GM12878 (cell line): ENCODE measurements around the gene ACSF3. TPM values are rescaled to one million over a fixed set of nuclear protein-coding genes. Genes with fewer than 3 reads are reported as not detected.

ENCODE experiments used
- ATAC-seq: fragments of 200-7000 bp; cut with Tn5 transposase; 3 replicates; pipeline ENCODE4 v1.9.1; 2020; ENCODE audit warnings: mild to moderate bottlenecking, moderate library complexity
- BruUV-seq: library from RNA; stranded (reverse); fragments of 400-500 nt; replicated peaks from 2 replicates; lab custom pipeline; 2021; lab: Mats Ljungman, UMichigan
- CTCF ChIA-PET: fragments of 300-600 bp; sonication (Branson Sonifier 250); formaldehyde crosslinking; extraction: SDS; loops from one replicate; lab custom pipeline; 2021; ENCODE audit warnings: inconsistent platforms; lab: Yijun Ruan, JAX
- POLR2A ChIA-PET: fragments of 350-600 bp; formaldehyde crosslinking; extraction: SDS; loops from one replicate; lab custom pipeline; 2021; ENCODE audit warnings: inconsistent platforms; lab: Charles Lee
- RAD21 ChIA-PET: fragments of 300-600 bp; sonication (Branson Sonifier 250); formaldehyde crosslinking; loops from one replicate; lab custom pipeline; 2023; ENCODE audit warnings: antibody characterized with exemption; ENCODE audit not compliant: unreplicated experiment; lab: Charles Lee
- SMC1A ChIA-PET: fragments of 300-600 bp; sonication (Branson Sonifier 250); formaldehyde crosslinking; loops from one replicate; lab custom pipeline; 2023; ENCODE audit not compliant: unreplicated experiment, uncharacterized antibody; lab: Charles Lee
- DNase-seq: peaks from one replicate; pipeline ENCODE4 v3.0.0-alpha.2; 2011; ENCODE audit warnings: low read depth, low spot score
- FAIRE-seq: peaks from 3 replicates; lab custom pipeline; 2011; peaks lifted over from hg19 to GRCh38; lab: Jason Lieb, UNC
- H2AFZ ChIP-seq: 2 replicates; pipeline ENCODE4 v1.6.0; 2011; ENCODE audit warnings: low read depth, low read length, control low read depth; ENCODE audit not compliant: control insufficient read depth
- H3K27ac ChIP-seq: 2 replicates; pipeline ENCODE4 v1.5.1; 2011; ENCODE audit warnings: control low read depth; ENCODE audit not compliant: control insufficient read depth, insufficient read depth
- H3K27me3 ChIP-seq, 2 experiments: replicated peaks in 1 of 2; 2 replicates each; pipeline versions ENCODE4 v1.6.0 to v1.6.1; 2011; ENCODE audit warnings: low read length in 1 of 2; ENCODE audit not compliant: control insufficient read depth in 2 of 2, insufficient read depth in 2 of 2
- H3K36me3 ChIP-seq, 2 experiments: 2 replicates each; pipeline ENCODE4 v1.5.1; 2011; ENCODE audit warnings: low read length in 1 of 2; ENCODE audit not compliant: control insufficient read depth in 2 of 2, insufficient read depth in 2 of 2
- H3K4me1 ChIP-seq: 2 replicates; pipeline ENCODE4 v1.6.1; 2011; ENCODE audit warnings: mild to moderate bottlenecking, low read length, moderate library complexity, mixed read lengths; ENCODE audit not compliant: control insufficient read depth, insufficient read depth
- H3K4me2 ChIP-seq: 2 replicates; pipeline ENCODE4 v1.6.0; 2011; ENCODE audit warnings: control low read depth; ENCODE audit not compliant: control insufficient read depth, insufficient read depth
- H3K4me3 ChIP-seq: fragments of 200-600 bp; sonication (generic); 2 replicates; pipeline ENCODE4 v1.5.1; 2016
- H3K79me2 ChIP-seq: 2 replicates; pipeline ENCODE4 v1.6.0; 2011; ENCODE audit warnings: low read length; ENCODE audit not compliant: control insufficient read depth, insufficient read depth
- H3K9ac ChIP-seq: 2 replicates; pipeline ENCODE4 v1.8.0; 2011; ENCODE audit warnings: low read length, control low read depth, mixed read lengths; ENCODE audit not compliant: control insufficient read depth, insufficient read depth
- H3K9me3 ChIP-seq: replicated peaks from 3 replicates; pipeline ENCODE4 v1.5.1; 2011; ENCODE audit warnings: mild to moderate bottlenecking, low read length; ENCODE audit not compliant: control insufficient read depth, insufficient read depth
- H4K20me1 ChIP-seq: 2 replicates; pipeline ENCODE4 v1.6.0; 2011; ENCODE audit not compliant: control insufficient read depth, insufficient read depth
- RAD21 ChIP-seq: IDR thresholded peaks from 2 replicates; pipeline ENCODE4 v1.6.1; 2011; ENCODE audit warnings: mild to moderate bottlenecking, low read depth, low read length, moderate library complexity; ENCODE audit not compliant: insufficient read depth
- SIN3A ChIP-seq: IDR thresholded peaks from 2 replicates; pipeline ENCODE4 v1.6.1; 2012; ENCODE audit warnings: low read depth, low read length, improper control_type of control experiment
- SMARCA5 ChIP-seq: fragments of 450-650 bp; IDR thresholded peaks from 2 replicates; pipeline ENCODE4 v1.6.1; 2017; ENCODE audit warnings: mild to moderate bottlenecking
- TAF1 ChIP-seq: IDR thresholded peaks from 2 replicates; pipeline ENCODE4 v1.6.1; 2011; ENCODE audit warnings: mild to moderate bottlenecking, low read depth, low read length, borderline replicate concordance
- WGBS: methylation state at CpG from one replicate; pipeline ENCODE4 v1.1.6; 2016; ENCODE audit warnings: low lambda C conversion rate; ENCODE audit not compliant: insufficient replicate concordance, insufficient coverage; ENCODE audit errors: missing lambda C conversion rate; 5-methylcytosine and 5-hydroxymethylcytosine counted together
- in situ Hi-C: fragments of 300-500 bp; cut with MboI; formaldehyde crosslinking; loops from 9 replicates; pipeline ENCODE4 v1.14.3; 2018; ENCODE audit warnings: mixed read lengths
- intact Hi-C: fragments of 100-400 bp; cut with micrococcal nuclease; formaldehyde crosslinking; loops from one replicate; pipeline ENCODE4 v1.14.2; 2022; ENCODE audit not compliant: unreplicated experiment
- polyA plus RNA-seq, 11 experiments: library from polyadenylated mRNA; depleted of rRNA in 4 of 11; unstranded in 6 of 11; stranded (reverse) in 5 of 11; fragments of >200 nt; fragmentation: Nextera tagmentation in 4 of 11; fragmentation: Illumina TruSeq in 1 of 11; extraction: Ambion mirVana in 4 of 11; extraction: Trizol in 1 of 11; gene quantifications; 1 replicate in 1 of 11; 2 replicates in 10 of 11; pipeline versions ENCODE4 v1.2.1 to v1.2.3, GENCODE V29; 2011 to 2016; ENCODE audit warnings: inconsistent platforms in 2 of 11, missing spikeins in 2 of 11, low read depth in 1 of 11
- total RNA-seq, 4 experiments: library from RNA; depleted of rRNA in 3 of 4; stranded (reverse); fragments of >200 nt in 3 of 4; fragmentation: Illumina TruSeq in 1 of 4; extraction: Trizol in 1 of 4; gene quantifications; 2 replicates each; pipeline versions ENCODE4 v1.2.1 to v1.2.3, GENCODE V29; 2013 to 2021

Gene ACSF3
- total and polyA plus RNA-seq, 10 of the 15 experiments (the other 5 are each of a cell fraction or from before 2014, with no cell fraction given), result 1.0 to 44.4 (median 25.8) TPM

- H3K4me3 ChIP-seq, result no peak overlapping the region
- ChIA-PET RAD21 (no interaction called here), CTCF (interaction anchor here (0.7 kb wide), 1 partner anchor 18 kb away, joined by 3 read pairs; no protein-coding TSS in a partner anchor), POLR2A (no interaction called here), SMC1A (interaction anchor here (0.8 kb wide), 1 partner anchor 10 kb away, joined by 3 read pairs; no protein-coding TSS in a partner anchor)
- in situ Hi-C loops, result no loop called here
- ATAC-seq (no peak), DNase-seq (no peak), FAIRE-seq (no peak)
- H3K9ac ChIP-seq, result no peak overlapping the region
- H3K36me3 ChIP-seq, result no peaks in the 10 kb centered on the region
- H3K9me3 ChIP-seq, result peaks cover 3% of the 10 kb centered on the region; the same call in 1 of the 3 replicates
- no peak overlapping the region for H3K27ac ChIP-seq
- H4K20me1 ChIP-seq, result no peaks in the 10 kb centered on the region
- no peak overlapping the region for H2AFZ ChIP-seq
- no TSS peak for BruUV-seq
- TF ChIP-seq SMARCA5, result no peak
- TF ChIP-seq RAD21, result no peak
- TF ChIP-seq SIN3A, result no peak
- no peak for TF ChIP-seq TAF1
- 58% methylated on average over 26 of the region's 26 CpGs for WGBS
- no peaks in the 10 kb centered on the region for H3K4me1 ChIP-seq
- intact Hi-C loops, result no loop called here
- H3K79me2 ChIP-seq, result no peaks in the 10 kb centered on the region
- peaks cover 3 to 9% of the 10 kb centered on the region in 2 experiments; a peak in 3 of 4 replicates for H3K27me3 ChIP-seq
- H3K4me2 ChIP-seq, result no peak overlapping the region
These were observed 104.2 kb downstream of the ACSF3 start for GRCh38 chr16:89197633-89198416.
